OCI-LY1 (cell line): ENCODE data around the gene SMAD4.
"Not testable (repeated sequence)": the region's sequence is repeated elsewhere in the genome, so short reads cannot be mapped to it uniquely, and the experiment has no call there.

Source experiments
- EZH2 ChIP-seq: fragments of 200-600 bp; sonication (generic), shearing (Covaris generic); IDR thresholded peaks from 2 replicates; pipeline ENCODE4 v1.8.0; 2017; ENCODE audit warnings: borderline replicate concordance, mixed run types, mild to moderate bottlenecking, antibody characterized with exemption, low read length, moderate library complexity, mixed read lengths
- TF ChIP-seq, protein P1 (sequence below): fragments of 200-600 bp; sonication (generic), shearing (Covaris generic); IDR thresholded peaks from 2 replicates; pipeline ENCODE4 v1.5.1; 2017; ENCODE audit warnings: mild to moderate bottlenecking, antibody characterized with exemption, low read length, moderate library complexity, mixed read lengths

DNA sequence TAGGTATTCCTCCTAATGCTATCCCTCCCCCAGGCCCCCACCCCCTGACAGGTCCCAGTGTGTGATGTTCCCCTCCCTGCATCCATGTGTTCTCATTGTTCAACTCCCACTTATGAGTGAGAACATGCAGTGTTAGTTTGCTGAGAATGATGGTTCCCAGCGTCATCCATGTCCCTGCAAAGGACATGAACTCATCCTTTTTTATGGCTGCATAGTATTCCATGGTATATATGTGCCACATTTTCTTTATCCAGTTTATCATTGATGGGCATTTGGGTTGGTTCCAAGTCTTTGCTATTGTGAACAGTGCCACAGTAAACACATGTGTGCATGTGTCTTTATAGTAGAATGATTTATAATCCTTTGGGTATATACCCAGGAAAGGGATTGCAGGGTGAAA, 63.0 kb downstream of the SMAD4 start:
- TF ChIP-seq, protein P1, sequence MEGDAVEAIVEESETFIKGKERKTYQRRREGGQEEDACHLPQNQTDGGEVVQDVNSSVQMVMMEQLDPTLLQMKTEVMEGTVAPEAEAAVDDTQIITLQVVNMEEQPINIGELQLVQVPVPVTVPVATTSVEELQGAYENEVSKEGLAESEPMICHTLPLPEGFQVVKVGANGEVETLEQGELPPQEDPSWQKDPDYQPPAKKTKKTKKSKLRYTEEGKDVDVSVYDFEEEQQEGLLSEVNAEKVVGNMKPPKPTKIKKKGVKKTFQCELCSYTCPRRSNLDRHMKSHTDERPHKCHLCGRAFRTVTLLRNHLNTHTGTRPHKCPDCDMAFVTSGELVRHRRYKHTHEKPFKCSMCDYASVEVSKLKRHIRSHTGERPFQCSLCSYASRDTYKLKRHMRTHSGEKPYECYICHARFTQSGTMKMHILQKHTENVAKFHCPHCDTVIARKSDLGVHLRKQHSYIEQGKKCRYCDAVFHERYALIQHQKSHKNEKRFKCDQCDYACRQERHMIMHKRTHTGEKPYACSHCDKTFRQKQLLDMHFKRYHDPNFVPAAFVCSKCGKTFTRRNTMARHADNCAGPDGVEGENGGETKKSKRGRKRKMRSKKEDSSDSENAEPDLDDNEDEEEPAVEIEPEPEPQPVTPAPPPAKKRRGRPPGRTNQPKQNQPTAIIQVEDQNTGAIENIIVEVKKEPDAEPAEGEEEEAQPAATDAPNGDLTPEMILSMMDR = not testable (repeated sequence)
- not testable (repeated sequence) for TF ChIP-seq EZH2
